Memory B cell (primary cell): ENCODE results near the gene RPL38.

Experiments
- ATAC-seq: fragments of 150-1000 bp; cut with Tn5 transposase; 2 replicates; pipeline ENCODE4 v1.10.0; 2021; ENCODE audit warnings: low read depth, mild to moderate bottlenecking, moderate library complexity
- DNase-seq, 2 donors: peaks; one replicate each; pipeline ENCODE4 v3.0.0; 2022; ENCODE audit warnings: low spot score in 2 of 2
- H3K27ac Mint-ChIP-seq: one replicate; pipeline ENCODE4 v1.8.0; 2022; ENCODE audit warnings: mild to moderate bottlenecking, moderate library complexity, mixed read lengths
- H3K27me3 Mint-ChIP-seq: one replicate; pipeline ENCODE4 v1.8.0; 2022; ENCODE audit warnings: mixed read lengths
- H3K36me3 Mint-ChIP-seq: one replicate; pipeline ENCODE4 v1.8.0; 2022; ENCODE audit warnings: mild to moderate bottlenecking, mixed read lengths
- H3K4me1 Mint-ChIP-seq: one replicate; pipeline ENCODE4 v1.8.0; 2022; ENCODE audit warnings: mixed read lengths
- H3K4me3 Mint-ChIP-seq: one replicate; pipeline ENCODE4 v1.8.0; 2022; ENCODE audit warnings: mild to moderate bottlenecking, moderate library complexity, mixed read lengths
- H3K9me3 Mint-ChIP-seq: one replicate; pipeline ENCODE4 v1.8.0; 2022; ENCODE audit warnings: mixed read lengths

The RPL38 gene

DNA sequence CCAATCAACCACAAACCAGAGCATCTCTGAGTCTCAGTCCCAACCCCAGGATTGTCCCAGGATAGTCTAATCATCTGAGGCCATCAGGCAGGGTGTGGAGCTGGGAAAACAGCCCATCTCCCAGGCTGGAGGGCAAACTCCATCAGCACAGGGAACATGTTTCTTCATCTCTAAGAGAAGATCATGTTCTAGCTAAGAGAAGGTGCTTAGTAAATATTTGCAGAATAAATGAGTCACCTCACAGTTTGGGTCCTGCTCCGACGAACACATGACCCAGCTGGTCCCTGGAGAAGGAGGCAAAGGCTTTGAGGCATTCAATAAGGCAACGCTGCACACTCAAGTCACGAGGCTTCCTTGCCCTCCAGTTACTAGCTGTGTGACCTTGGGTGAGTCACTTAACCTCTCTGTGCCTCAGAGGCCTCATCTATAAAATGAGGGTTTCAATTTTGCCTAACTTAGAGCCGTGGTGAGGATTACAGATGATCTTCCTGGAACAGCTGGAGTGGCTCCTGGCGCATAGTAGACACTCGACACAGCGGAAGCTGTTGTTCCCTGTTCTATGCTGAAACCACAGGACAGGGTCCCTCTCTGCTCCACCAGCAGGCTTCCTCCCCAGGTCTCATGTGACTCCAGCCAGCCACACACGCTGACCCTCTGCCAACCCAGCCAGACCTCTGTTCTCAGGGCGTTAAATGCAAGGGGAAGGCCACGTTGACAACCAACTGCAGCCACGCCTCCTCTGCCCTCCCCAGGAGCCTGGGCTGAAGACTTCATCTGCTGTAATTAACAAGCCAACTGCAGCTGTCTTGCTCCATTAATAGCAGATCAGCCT is 10.3 kb upstream of the RPL38 start:
- Mint-ChIP-seq H3K4me3 (no peak overlapping the region), H3K4me1 (peaks cover 2% of the 10 kb centered on the region), H3K9me3 (peaks cover 2% of the 10 kb centered on the region), H3K27me3 (peaks cover 34% of the 10 kb centered on the region), H3K27ac (no peak overlapping the region), H3K36me3 (no peaks in the 10 kb centered on the region)
- ATAC-seq, result no peak
- no peak for DNase-seq

DNA sequence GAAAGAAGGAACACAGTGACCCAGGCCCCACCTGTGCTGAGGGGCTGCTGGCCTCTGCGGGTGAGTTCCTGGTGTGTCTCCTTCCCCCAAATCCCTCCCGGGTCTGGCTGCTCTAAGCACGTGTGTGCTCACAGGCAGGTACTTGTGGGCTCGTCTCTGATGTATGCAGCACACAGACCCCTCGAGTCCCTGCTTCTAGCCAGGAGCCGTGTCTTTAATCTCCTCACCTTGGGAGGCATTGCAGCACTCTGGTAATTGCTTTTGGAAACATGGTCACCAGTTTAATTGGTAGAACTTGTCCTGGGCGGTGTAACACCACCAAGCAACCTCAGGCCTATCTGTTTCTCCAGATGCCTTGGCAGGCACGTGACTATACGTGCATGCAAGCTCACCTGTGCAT is 8.8 kb upstream of the RPL38 start:
- ATAC-seq (no peak), DNase-seq (no peak)
- H3K27me3 Mint-ChIP-seq, result peaks cover 35% of the 10 kb centered on the region
- H3K27ac Mint-ChIP-seq, result no peak overlapping the region
- H3K4me1 Mint-ChIP-seq, result peaks cover 4% of the 10 kb centered on the region
- no peaks in the 10 kb centered on the region for H3K36me3 Mint-ChIP-seq
- H3K9me3 Mint-ChIP-seq, result peaks cover 2% of the 10 kb centered on the region
- no peak overlapping the region for H3K4me3 Mint-ChIP-seq

DNA sequence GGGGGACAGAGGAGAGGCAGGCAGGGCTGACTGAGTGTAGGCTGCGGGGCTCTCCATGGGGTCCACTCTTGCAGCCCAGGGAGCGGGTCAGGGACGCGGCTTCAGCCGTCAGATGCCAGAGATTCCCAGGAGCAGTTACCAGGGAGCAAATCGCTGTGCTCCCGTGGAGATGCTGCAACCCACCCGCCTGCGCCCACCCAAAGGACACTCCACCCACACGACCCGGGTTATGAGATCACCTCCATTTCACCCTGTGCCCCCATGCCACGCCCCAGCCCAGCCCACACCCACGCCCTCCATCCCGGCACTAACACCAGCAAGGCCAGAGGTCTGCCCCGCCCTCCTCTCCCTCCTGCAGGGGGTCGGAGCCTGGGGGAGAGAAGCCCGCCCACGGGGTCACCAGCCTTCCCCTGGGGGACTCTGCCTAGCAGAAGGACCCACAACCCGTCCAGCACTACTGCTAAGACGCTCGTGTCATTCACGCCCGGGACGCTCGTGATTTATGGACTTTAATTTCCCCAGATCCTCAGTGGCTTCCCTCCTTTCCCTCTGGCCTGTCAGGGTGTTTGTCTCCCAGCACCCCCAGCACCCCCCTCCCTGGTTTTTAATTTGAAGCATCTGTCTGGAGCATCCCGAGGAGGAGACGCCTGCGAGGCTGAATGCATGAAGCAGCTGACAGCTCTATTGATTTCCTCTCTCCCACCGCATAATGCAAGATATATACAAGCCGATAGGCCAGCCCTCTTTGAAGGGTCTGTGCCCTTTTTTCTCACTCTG is 6.7 kb upstream of the RPL38 start:
- Mint-ChIP-seq H3K4me3 (no peak overlapping the region), H3K36me3 (no peaks in the 10 kb centered on the region), H3K9me3 (no peaks in the 10 kb centered on the region), H3K27me3 (peaks cover 45% of the 10 kb centered on the region), H3K4me1 (peaks cover 8% of the 10 kb centered on the region), H3K27ac (no peak overlapping the region)
- no peak for ATAC-seq
- no peak for DNase-seq

DNA sequence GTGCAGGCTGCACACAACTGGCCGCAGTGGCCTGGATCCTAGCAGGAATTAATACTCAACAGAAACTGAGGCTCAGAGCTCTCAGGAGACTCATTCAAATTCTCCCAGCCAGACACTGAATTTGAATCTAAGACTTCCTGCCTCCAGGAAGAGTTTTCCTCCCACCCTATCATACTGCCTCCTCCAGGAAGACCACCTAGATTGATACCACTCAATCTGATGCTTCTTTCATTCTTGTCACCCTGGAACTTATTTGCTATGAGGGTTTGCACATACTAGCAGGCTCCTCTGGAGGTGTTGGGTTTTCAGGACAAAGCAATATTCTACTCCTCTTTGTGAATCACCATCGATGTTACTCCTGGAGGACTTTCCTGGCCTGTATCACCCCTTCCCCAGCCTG is 5.7 kb upstream of the RPL38 start:
- H3K36me3 Mint-ChIP-seq, result no peaks in the 10 kb centered on the region
- H3K4me3 Mint-ChIP-seq, result no peak overlapping the region
- no peaks in the 10 kb centered on the region for H3K9me3 Mint-ChIP-seq
- peaks cover 8% of the 10 kb centered on the region for H3K4me1 Mint-ChIP-seq
- no peak overlapping the region for H3K27ac Mint-ChIP-seq
- DNase-seq, result no peak
- ATAC-seq, result no peak
- peaks cover 41% of the 10 kb centered on the region for H3K27me3 Mint-ChIP-seq

DNA sequence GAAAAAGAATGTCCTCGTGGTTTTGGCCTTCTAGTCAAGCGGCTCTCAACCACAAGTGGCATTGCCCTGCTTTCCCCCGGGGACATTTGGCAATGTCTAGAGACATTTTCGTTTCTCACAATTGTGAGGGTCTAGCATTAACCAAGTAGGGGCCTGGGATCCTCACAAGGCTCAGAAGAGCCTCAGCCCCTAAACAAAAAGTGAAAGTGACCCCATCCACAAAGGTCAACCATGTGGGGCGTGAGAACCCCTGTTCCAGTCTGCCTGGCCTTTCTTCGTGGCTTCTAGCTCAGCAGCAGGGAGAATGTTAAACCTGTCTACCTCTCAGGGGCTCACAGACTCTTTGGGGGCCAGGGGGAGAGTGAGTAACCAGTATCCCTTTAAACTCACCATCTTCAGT is 4.8 kb upstream of the RPL38 start:
- Mint-ChIP-seq H3K27me3 (peaks cover 35% of the 10 kb centered on the region), H3K4me1 (peaks cover 14% of the 10 kb centered on the region), H3K27ac (no peak overlapping the region), H3K9me3 (no peaks in the 10 kb centered on the region), H3K36me3 (peaks cover 3% of the 10 kb centered on the region), H3K4me3 (no peak overlapping the region)
- no peak for ATAC-seq
- DNase-seq, result no peak

DNA sequence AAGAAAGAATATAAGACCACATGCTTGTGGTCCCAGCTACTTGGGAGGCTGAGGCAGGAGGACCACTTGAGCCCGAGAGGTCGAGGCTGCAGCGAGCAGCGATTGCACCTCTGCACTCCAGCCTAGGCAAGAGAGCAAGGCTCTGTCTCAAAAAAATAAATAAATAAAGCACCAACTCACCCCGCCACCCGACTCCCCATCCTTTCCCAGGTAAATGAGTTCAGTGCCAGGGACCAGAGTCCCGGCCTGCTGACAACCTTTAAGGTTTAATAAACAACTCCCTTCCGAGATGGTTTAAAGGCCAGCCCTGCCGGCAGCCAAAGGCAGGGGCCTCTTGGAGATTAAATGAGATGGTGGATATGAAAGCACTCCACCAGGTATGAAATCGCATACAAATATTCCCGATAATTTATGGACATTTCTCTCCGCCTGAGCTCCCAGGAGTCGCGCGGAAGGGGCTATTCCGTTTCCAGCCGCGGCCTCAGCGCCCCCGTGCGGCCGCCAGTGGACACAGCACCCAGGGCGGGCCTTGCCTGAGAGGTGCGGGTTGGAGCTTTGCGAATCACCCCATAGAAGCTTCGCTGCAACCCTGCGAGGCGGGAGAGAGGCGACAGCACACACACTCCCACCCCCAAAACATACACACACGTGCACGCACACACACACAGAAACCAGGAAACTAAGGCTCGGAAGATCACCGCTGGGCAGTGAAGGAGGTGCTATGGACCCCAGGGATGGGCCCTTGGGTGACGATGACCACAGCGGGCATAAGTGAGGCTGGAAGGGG is 4.0 kb upstream of the RPL38 start:
- H3K4me1 Mint-ChIP-seq, result peaks cover 14% of the 10 kb centered on the region
- H3K27me3 Mint-ChIP-seq, result peaks cover 33% of the 10 kb centered on the region
- ATAC-seq, result peak; percentile 41
- no peak overlapping the region for H3K27ac Mint-ChIP-seq
- H3K4me3 Mint-ChIP-seq, result peak overlapping the region; percentile 1
- H3K36me3 Mint-ChIP-seq, result peaks cover 3% of the 10 kb centered on the region
- DNase-seq, result peak; percentile 50 to 72
- H3K9me3 Mint-ChIP-seq, result no peaks in the 10 kb centered on the region

DNA sequence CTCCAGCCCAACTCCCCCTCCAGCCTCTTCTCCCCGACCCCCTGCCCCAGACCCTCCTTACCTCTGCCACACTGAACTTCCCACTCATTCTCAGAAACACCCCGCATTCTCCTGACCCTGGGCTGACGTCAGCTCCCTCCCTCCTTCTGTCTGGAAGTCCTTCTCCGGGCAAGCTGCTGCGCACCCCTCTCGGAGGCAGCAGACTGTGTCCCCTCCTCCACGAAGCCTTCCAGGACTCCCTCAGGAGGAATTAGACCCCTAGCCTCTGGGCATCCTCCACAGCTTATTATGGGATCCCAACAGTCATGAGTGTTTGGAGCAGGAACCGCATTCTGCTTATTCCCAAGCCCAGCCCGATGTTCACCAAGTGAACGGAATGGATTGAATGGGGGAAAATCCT is 3.4 kb upstream of the RPL38 start:
- H3K36me3 Mint-ChIP-seq, result peaks cover 6% of the 10 kb centered on the region
- H3K4me3 Mint-ChIP-seq, result no peak overlapping the region
- H3K9me3 Mint-ChIP-seq, result no peaks in the 10 kb centered on the region
- ATAC-seq (no peak), DNase-seq (no peak)
- no peak overlapping the region for H3K27ac Mint-ChIP-seq
- peaks cover 29% of the 10 kb centered on the region for H3K27me3 Mint-ChIP-seq
- peaks cover 16% of the 10 kb centered on the region for H3K4me1 Mint-ChIP-seq

DNA sequence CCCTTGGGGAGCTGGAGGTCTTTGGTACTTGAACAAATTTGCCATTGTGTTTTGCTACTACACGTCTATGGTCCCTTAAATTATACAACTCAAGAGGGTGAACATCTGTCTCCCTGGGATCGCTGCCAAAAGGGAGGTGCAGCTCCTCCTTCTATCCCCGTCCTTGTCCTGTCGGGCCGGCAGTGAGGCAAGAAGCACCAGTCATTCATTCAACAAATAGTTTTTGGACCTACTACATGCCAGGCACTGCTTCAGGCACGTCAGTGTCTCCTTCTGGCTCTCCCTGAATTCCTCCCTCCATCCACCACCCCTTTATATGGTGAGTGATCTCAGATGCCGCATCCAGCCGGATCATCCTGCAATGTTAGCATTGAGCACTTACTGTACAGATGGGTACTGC is 2.2 kb upstream of the RPL38 start:
- no peak for DNase-seq
- Mint-ChIP-seq H3K9me3 (no peaks in the 10 kb centered on the region), H3K4me1 (peaks cover 21% of the 10 kb centered on the region), H3K27ac (no peak overlapping the region), H3K36me3 (peaks cover 8% of the 10 kb centered on the region), H3K27me3 (peaks cover 20% of the 10 kb centered on the region), H3K4me3 (no peak overlapping the region)
- no peak for ATAC-seq

DNA sequence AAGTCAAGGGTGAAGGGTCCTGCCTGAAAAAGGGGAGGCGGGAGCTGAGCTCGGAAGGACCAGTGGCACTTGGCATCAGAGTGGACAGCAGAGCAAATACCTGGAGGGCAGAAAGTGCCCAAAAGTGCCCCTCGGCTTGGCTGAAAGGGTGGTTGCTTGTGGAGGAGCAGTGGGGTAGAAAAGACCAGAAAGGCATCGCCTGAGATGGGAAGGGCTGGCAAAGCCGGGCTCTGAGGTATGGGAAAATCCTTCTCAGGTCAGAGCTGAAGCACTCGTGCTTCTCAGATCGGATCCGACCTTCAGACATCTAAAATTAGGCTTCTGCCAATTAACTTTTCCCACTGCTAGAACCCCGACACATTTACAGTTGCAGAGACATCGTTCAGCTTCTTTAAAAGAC is 1.5 kb upstream of the RPL38 start:
- H3K4me3 Mint-ChIP-seq, result no peak overlapping the region
- ATAC-seq, result no peak
- peaks cover 10% of the 10 kb centered on the region for H3K36me3 Mint-ChIP-seq
- H3K9me3 Mint-ChIP-seq, result no peaks in the 10 kb centered on the region
- H3K27me3 Mint-ChIP-seq, result peaks cover 17% of the 10 kb centered on the region
- no peak overlapping the region for H3K27ac Mint-ChIP-seq
- no peak for DNase-seq
- H3K4me1 Mint-ChIP-seq, result peaks cover 24% of the 10 kb centered on the region

DNA sequence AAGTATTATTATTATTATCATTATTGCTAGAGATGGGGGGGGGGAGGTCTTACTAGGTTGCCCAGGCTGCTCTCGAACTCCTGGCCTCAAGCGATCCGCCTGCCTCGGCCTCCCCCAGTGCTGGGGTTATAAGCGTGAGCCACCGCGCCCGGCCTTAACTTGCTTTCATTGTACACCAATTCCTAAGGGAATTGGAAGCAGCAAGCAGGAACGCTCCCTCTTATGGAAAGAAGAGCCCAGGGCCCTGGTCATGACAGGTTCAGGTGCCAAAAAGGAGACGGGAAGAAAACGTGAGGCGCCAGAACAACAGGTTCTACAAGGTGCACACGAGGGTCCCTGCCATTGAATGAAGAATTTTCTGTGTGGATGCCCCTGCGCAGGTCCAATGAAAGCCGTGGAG is 540 bp upstream of the RPL38 start:
- peaks cover 24% of the 10 kb centered on the region for H3K4me1 Mint-ChIP-seq
- ATAC-seq, result peak; percentile 7
- no peaks in the 10 kb centered on the region for H3K9me3 Mint-ChIP-seq
- H3K36me3 Mint-ChIP-seq, result peaks cover 10% of the 10 kb centered on the region
- peak overlapping the region; percentile 100 for H3K4me3 Mint-ChIP-seq
- peak overlapping the region; percentile 97 for H3K27ac Mint-ChIP-seq
- H3K27me3 Mint-ChIP-seq, result peaks cover 13% of the 10 kb centered on the region
- no peak for DNase-seq

DNA sequence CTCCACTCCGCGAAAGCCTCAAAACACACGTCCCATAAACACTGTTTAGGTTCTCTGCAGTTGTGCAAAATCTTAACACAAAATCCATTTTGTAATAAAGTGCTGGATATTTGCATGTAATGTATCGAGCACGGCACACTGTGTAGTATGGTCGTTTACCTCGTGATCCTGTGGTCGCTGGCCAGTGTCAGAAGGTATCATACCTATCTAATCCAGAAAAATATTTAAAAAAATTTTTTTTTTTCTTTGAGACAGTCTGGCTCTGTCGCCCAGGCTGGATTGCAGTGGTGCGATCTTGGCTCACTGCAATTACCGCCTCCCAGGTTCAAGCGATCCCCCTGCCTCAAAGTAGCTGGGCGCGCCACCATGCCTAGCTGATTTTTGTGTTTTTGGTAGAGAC is 996 bp downstream of the RPL38 start:
- Mint-ChIP-seq H3K27me3 (peaks cover 12% of the 10 kb centered on the region), H3K36me3 (peaks cover 13% of the 10 kb centered on the region), H3K4me1 (peaks cover 24% of the 10 kb centered on the region), H3K27ac (peak overlapping the region; percentile 97), H3K4me3 (peak overlapping the region; percentile 100), H3K9me3 (no peaks in the 10 kb centered on the region)
- no peak for ATAC-seq
- DNase-seq, result no peak

DNA sequence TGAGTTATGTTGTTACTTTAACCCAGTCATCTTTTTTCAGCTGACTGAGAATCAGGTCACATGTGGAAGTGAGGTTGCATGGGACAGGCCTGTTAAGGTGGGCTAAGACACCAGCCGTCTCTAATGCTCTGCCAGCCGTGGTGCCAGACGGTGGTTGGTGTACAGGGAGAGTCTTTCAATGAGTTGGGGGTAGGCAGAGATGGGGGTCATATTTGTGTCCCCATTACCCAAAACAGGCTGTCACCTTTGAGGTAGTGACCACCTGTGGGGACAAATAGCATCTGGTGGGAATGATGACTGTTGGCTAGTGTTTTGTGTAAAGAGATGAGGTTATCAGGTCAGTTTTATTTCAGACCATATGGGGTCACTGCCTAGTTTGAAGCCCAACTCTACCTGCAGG is 1.8 kb downstream of the RPL38 start:
- H3K27me3 Mint-ChIP-seq, result peaks cover 6% of the 10 kb centered on the region
- H3K4me1 Mint-ChIP-seq, result peaks cover 18% of the 10 kb centered on the region
- DNase-seq (no peak), ATAC-seq (no peak)
- H3K4me3 Mint-ChIP-seq, result peak overlapping the region; percentile 33
- H3K36me3 Mint-ChIP-seq, result peaks cover 14% of the 10 kb centered on the region
- H3K9me3 Mint-ChIP-seq, result no peaks in the 10 kb centered on the region
- H3K27ac Mint-ChIP-seq, result peak overlapping the region; percentile 80

DNA sequence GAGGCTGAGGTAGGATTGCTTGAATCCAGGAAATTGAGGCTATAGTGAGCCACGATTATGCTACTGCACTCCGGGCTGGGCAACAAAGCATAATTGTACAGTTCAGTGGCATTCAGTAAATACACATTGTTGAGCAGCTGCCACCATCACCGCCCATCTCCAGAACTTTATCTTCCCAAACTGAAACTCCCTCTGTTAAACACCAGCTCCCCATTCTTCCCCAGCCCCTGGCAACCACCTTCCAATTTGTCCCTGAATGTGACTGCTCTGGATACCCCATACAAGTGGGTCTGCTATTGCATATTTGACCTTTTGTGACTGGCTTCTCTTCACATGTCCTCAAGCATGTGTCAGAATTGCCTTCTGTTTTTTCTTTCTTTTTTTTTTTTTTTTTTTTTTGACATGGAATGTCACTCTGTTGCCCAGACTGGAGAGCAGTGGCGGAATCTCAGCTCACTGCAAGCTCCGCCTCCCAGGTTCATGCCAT is 2.9 kb downstream of the RPL38 start:
- H3K4me3 Mint-ChIP-seq, result peak overlapping the region; percentile 30
- H3K27ac Mint-ChIP-seq, result peak overlapping the region; percentile 46
- H3K9me3 Mint-ChIP-seq, result no peaks in the 10 kb centered on the region
- ATAC-seq (no peak), DNase-seq (no peak)
- peaks cover 2% of the 10 kb centered on the region for H3K27me3 Mint-ChIP-seq
- peaks cover 17% of the 10 kb centered on the region for H3K36me3 Mint-ChIP-seq
- peaks cover 22% of the 10 kb centered on the region for H3K4me1 Mint-ChIP-seq
